GM19463 (cell line): ENCODE data around the gene IREB2.
"Not testable (repeated sequence)": the region's sequence is repeated elsewhere in the genome, so short reads cannot be mapped to it uniquely, and the experiment has no call there.

ENCODE experiments used
- ATAC-seq: cut with Tn5 transposase; IDR thresholded peaks from one replicate; pipeline ENCODE4 v1.9.1; 2021; ENCODE audit warnings: mild to moderate bottlenecking, moderate library complexity; ENCODE audit not compliant: unreplicated experiment

The IREB2 gene

DNA sequence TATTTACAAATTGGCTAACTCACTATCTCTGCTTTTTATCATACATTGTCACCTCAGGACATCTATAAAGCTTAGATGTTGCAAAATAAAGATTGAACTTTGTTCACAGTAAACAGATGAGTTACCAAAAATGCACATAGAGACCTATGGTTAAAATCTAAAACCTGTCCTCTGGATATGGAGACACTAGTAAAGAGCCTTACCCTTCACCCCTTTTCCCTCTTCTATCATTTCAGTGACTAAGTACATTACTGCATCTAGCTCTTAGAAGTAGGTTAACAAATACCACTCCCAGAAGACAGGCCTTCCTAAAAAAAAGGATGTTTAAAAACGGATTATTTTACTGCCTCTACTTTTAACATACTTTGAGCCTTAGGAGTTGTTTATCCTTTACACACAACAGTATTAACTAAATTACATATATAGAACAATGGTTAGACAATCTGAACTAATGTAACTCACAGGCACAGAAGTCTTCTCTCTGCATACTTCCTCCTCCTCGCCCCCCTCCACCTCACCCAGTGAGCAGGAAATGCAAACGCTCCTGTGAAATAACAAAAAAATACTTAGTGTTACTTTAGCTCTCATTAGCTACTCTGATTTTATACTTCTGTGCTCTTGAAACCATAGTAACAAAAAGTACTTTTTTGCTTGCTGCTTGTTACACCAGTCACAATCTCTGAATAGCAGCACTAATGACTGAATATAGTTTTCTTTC, 23.3 kb downstream of the IREB2 start:
- no peak for ATAC-seq

DNA sequence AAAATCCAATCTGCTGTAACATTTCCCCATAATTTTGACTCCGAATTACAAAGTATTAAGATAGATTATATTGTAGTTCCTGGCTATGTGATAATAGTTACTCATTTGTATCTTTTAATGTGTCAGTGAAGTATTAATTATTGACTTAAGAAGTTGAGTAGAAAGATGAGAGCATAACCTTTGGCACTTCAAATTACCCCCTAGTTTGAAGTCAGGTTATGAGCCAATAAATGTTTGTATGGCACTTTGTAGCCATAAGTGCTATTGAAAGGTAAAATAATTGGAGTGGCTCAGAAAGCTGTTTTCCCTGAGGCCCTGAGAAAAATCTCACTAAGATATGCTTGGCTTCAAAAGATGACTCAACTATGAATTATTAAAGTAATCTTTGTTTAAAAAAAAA, 31.0 kb downstream of the IREB2 start:
- ATAC-seq: no peak

DNA sequence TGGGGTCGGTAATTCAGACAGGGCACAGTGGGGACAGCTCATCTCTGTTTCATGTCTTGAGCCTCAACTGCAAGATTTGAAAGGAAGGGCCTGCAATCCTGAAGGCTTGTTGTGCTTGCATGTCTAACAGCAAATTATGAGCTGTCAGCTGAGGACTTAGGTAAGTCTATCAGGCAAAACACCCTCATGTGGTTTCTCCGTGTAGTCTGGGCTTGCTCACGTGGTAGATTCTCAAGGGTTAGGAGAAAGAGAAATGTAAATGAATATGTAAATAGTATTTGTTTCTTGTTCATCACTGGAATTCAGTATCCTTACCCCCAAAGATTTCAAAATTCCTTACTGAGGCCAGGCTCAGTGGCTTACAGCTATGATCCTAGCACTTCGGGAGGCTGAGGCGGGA, 39.3 kb downstream of the IREB2 start:
- ATAC-seq: no peak

DNA sequence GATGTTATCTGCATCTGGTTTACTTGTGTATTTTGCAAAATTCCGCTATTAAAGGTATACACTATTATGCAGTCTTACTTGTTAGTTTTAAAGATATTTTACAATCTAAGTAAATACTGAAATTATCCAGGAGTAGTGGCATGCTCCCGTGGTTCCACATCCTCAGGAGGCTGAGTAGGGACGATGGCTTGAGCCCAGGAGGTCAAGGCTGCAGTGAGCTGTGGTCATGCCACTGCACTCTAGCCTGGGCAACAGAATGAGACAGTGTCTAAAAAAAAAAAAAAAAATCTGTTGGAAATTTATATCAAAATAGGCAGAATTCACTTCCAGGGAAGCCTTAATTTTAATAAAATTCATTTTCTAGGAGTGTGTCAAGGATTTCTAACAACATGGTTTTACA, 41.6 kb downstream of the IREB2 start:
- no peak for ATAC-seq

DNA sequence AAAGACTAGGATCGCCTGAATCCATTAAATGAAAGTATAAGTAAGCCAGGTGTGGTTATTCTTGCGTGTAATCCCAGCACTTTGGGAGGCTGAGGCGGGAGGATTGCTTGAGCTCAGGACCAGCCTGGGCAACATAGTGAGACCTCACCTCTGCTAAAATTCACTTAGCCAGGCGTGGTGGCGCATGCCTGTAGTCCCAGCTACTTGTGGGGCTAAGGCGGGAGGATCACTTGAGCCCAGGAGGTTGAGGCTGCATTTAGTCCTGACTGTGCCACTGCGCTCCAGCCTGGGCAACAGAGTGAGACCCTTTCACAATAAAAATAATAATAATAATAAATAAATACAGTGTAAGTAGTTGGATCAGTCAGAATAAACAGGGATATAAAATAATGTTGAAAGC, 43.9 kb downstream of the IREB2 start:
- no peak for ATAC-seq

DNA sequence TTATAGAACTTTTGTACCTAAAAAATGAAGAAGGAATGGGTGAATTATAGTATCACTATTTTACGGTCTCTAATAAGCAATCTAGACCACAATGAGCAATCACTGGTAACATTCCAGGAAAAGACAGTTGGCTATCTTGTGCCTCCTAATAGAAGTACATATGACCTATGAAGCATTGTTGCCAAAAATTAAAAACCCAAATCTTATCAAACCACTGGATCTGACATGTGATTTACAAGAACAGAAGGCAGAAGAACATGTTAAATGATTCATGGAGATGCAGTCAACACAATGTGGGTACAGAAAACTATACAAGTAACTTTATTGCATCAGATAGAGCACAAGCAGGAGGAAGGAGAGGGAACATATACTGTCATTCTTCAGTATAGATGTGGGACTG, 54.9 kb downstream of the IREB2 start:
- no peak for ATAC-seq

DNA sequence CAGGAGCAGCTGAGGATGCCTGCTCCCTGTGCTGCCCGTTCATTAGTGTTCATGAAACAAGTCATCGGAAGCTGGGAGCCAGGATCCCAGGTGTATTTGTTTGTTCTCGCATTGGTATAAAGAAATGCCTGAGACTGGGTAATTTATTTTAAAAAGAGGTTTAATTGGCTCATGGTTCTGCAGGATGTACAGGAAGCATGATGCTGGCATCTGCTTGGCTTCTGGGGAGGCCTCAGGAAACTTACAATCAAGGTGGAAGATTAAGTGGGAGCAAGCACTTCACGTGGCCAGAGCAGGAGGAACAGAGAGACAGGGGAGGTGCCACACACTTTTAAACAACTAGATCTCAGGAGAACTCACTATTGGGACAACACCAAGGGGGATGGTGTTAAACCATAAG, 63.8 kb downstream of the IREB2 start:
- no peak for ATAC-seq

DNA sequence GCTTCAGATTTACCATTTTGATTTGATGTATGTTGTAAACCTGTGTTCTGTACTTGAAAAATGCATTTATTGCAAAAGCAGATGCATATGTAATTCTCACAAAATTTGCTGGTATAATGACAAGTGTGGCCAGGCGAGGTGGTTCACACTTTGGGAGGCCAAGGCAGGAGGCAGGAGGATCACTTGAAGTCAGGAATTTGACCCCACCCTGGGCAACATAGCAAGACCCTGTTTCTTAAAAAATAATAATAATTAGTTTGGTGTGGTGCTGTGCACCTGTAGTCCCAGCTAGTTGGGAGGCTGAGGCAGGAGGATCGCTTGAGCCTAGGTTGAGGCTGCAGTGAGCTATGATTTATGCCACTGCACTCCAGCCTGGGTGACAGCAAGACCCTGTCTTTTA, 64.6 kb downstream of the IREB2 start:
- no peak for ATAC-seq

DNA sequence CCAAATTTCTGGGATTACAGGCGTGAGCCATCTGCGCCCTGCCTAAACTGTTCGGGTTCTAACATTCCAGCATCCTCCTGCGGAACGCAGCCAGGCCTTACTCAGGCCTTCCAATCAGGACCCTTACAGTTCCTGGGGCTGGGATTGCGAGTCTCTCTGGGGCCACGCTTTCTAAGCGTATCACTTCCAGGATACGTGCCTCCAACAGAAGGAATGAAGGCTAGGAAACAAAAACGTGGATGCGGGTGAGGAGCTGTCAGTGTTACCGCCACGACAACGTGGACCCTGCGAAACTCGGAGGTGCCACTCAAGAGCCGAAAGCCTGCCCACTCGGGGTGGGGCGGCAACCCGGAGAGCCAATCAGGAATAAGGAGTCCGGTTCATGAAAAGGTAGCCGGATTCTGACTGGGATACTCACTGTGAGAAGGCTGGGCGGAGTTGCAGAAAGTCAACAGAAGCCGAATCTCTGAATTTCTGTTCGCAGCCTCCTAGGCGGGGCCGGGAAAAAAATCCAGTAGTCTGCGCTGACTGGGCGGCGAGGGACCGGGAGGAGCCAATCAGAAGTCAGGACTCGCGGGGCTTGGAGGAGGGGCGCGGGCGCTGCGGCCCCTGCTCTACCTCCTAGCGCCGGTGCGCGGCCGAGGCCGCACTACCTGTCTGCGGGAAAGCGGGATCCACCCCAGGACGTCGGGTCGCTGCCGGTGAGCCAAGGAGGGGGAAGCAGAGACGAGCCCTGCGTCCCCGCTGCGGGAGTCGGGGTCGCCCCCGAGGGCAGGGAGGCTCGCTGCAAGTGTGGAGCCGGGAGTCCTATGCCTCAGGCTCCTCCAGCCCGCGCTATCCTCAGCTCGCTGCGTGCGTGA, 69.2 kb downstream of the IREB2 start, which contains the start of gene HYKK:
Gene HYKK, plus strand, starts transcription at position 607 of the 860 bp plus-strand sequence. CDS start 5,512 bp downstream, outside the sequence.
- ATAC-seq: peak; percentile 92

DNA sequence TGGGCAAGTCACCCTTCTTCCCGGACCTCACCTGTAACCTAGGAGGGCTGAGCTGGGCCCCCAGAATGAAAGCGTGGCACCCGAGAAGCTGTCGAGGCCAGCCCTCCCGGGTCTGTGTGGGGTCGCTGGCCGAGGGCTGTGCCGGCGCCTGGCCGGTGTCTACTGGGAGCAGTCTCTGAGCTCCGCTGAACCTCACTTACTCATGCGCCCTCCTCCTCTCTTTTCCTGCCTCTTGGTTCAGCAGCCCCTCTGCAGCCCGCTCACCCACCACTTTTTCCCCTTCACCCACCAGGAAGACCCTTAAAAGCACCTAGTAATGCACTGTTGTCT, 69.8 kb downstream of the IREB2 start:
- ATAC-seq: no peak

DNA sequence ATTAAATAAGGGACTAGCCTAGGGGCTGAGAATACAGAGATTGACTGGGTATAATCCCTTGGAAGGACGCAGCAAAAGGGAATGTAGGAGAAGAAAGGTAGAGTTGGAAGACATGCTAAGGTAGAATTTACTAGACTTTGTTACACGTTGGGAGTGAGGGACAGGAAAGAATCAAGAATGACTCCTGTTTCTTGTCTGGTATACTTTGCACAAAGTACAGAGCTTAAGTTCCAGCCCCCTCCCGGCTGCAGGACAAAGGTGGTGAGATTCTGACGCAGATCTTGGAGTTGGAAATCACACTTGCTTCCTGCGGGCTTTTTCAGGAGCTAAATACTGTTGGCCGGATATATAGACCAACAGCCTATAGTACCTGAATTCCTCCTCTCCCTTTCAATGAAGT, 70.3 kb downstream of the IREB2 start:
- no peak for ATAC-seq

DNA sequence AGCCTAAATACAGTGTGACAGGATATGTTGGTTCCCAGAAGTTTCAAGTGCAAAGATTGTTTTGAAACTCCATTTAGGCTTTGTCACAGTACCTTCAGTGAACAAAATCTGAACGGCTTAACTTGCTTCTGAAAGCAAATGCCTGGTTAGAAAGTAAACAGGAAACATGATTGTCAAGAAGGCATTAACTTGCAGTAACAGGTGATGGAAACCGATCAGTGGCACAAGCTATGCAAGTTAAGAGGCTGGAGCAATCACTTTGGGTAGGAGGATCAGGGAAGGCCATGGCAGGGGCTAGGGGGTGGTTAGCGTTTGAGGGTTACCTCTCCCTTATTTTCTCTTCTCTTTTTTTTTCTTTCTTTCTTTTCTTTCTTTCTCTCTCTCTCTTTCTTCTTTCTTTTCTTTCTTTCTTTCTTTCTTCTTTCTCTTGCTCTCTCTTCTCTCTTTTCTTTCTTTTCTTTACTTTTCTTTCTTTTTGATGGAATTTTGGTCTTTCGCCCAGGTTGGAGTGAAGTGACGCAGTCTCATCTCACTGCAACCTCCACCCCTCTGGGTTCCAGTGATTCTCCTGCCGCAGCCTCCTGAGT, 71.8 kb downstream of the IREB2 start:
- ATAC-seq: no peak

DNA sequence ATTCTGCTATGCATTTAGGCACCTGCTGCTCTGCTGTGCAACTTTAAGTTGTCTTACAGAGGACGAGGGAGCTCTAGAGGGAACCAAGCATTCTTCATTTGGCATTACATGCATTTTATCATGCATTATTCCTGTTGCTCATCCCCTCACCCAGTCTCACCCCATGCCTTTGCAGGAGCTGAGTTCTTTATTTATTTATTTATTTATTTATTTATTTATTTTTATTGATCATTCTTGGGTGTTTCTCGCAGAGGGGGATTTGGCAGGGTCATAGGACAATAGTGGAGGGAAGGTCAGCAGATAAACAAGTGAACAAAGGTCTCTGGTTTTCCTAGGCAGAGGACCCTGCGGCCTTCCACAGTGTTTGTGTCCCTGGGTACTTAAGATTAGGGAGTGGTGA, 82.0 kb downstream of the IREB2 start:
- ATAC-seq: not testable (repeated sequence)

DNA sequence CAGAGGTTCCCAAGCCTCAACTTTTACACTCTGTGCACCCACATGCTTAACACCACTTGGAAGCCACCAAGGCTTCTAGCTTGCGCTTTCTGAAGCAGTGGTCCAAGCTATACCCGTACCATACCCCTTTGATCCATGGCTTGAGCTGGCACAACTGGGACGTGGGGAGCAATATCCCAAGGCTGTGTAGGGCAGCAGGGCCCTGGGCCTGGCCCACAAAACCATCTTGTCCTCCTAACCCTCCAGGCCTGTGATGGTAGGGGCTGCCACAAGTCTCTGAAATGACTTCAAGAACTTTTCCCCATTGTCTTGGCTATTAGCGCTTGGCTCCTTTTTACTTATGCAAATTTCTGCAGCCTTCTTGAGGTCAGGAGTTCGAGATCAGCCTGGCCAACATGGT, 86.2 kb downstream of the IREB2 start:
- no peak for ATAC-seq

DNA sequence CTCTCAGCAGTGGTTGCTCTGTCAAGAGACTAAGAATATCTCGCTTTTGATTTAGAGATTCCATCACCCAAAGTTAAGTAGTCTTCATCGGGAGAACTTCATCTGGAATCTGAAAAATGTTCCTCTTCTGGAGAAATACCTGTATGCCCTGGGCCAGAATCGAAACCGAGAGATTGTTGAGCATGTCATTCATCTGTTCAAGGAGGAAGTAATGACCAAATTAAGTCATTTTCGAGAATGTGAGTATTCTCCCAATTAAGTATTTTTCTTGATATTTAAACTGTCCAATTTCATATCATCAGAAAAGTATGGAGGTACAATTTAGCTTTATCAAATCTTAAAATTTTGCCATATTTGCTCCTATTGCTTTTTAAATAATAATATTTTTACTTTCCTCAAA, 89.3 kb downstream of the IREB2 start:
- no peak for ATAC-seq

DNA sequence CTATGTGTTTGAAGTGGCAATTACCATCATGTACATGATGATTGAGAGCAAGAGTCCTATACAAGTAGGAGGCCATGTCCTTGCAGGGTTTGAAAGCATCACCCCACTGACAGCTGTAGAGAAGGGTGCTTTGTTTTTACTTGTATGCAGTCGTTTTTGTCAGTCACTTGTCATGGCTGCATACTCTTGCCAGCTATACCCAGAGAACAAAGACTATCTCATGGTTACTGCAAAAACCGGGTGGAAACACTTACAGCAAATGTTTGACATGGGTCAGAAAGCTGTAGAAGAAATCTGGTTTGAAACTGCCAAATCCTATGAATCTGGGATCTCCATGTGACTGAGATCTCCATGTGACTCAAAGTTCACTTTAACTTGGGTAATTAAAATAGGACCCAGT, 95.3 kb downstream of the IREB2 start:
- no peak for ATAC-seq

DNA sequence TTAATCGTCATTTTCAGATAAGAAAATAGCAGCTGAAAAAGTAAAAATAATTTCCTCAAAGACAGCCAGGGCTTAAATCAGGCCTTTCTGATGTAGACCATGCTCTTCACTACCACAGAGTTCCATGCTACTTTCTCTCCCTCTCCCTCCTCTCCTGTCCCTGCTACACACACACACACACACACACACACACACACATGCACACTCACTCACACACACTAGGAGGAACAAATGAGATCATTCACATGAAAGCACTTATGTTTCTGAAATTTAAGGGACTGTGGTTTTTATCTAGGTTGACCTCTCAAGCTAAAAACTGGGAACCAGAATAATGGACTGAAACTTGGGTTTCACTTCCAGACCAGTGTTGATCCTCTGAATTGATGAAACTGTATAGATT, 98.1 kb downstream of the IREB2 start:
- no peak for ATAC-seq

DNA sequence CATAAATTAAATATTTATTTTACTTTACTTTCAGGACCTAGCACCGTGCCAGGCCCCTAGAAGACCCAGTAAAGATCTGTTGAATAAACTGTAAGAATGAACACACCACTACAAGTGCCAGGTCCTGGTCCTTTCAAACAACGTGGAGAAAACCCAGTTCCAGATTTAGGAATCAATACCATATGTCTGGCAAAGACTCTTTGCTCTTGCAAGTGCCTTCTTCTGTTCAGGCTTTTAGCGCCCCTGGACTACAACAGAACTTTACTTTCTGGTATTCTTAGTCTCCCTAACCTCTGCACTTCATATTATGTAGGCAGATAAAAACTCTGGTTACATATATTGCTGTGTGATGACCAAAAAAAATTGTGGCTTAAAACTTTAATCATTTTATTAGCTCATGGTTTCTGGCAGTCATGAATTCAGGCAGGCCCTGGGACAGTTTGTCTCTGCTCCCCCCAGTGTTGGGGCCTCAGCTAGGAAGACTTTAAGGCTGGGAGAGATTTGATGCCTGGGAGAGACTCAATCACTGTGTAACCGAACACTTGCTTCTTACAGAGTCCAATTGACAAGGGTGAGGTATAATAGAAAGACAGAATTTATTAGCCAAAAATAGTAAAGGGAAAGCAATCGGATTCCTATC, 99.4 kb downstream of the IREB2 start:
- no peak for ATAC-seq

DNA sequence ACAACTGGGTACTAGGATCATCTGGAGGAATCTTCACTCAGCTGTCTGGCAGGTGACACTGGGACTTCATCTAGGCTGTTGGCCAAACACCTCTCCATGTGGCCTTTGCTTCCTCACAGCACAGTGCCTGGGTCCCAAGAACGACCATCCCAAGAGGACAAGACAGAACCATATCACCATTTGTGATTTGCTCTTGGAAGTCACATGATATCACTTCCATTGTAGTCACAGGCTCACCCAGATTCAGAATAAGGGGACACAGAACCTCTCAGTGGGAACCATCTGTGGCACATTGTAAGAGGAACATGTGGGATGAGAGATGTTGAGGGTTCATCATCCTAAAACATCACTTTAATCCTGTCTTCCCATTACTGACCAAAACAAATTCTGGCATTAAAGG, 100.3 kb downstream of the IREB2 start:
- ATAC-seq: no peak

DNA sequence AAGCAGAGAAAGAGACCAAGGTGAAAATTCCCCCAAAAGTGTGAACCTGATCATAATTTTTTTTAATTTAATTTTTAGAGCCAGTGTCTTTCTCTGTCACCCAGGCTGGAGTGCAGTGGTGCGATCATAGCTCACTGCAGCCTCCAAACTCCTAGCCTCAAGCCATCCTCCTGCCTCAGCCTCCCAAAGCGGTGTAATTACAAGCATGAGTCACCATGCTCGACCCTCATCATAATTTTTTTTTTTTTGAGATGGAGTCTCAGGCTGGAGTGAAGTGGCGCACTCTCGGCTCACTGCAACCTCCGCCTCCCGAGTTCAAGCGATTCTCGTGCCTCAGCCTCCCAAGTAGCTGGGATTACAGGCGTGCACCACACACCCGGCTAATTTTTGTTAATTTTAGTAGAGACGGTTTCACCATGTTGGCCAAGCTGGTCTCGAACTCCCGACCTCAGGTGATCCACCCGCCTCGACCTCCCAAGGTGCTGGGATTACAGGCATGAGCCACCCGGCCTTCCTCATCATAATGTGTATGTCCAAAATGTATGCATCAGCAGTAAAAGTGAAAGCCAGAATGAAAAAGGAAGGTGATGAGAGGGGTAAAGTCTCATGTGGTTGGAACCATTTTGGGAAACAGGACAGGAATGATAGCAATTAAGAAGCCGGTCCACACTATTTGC, 101.6 kb downstream of the IREB2 start:
- not testable (repeated sequence) for ATAC-seq
